Measurements from ENCODE around the gene ATP6V1F. TPM values are rescaled to one million over a fixed set of nuclear protein-coding genes. Genes with fewer than 3 reads are reported as not detected.

ATP6V1F gene
- total RNA-seq, 1 experiment from 2014 or later: 126 TPM

GRCh38 chr7:128835231-128835751, 27.4 kb upstream of the ATP6V1F start:
- DNase-seq (ENCODE audit: low read depth): no peak

- DNase-seq (ENCODE audit: low read depth): no peak
Measured at GRCh38 chr7:128835790-128836641, 26.6 kb upstream of the ATP6V1F start.

GRCh38 chr7:128836729-128837348, 25.8 kb upstream of the ATP6V1F start:
- DNase-seq (ENCODE audit: low read depth): no peak

- no peak for DNase-seq (ENCODE audit: low read depth)
Measured at GRCh38 chr7:128837521-128837921, 25.1 kb upstream of the ATP6V1F start.

- no peak for DNase-seq (ENCODE audit: low read depth)
Measured at GRCh38 chr7:128838109-128838779, 24.4 kb upstream of the ATP6V1F start.

GRCh38 chr7:128838981-128839731, 23.5 kb upstream of the ATP6V1F start:
- no peak for DNase-seq (ENCODE audit: low read depth)

- DNase-seq (ENCODE audit: low read depth): no peak
Measured at GRCh38 chr7:128839751-128840177, 22.9 kb upstream of the ATP6V1F start.

- DNase-seq (ENCODE audit: low read depth): no peak
Measured at GRCh38 chr7:128840326-128841170, 22.1 kb upstream of the ATP6V1F start.

- DNase-seq (ENCODE audit: low read depth): no peak
Measured at GRCh38 chr7:128841171-128841690, 21.4 kb upstream of the ATP6V1F start.

- peak; percentile 36 for DNase-seq (ENCODE audit: low read depth)
Measured at GRCh38 chr7:128841921-128842673, 20.6 kb upstream of the ATP6V1F start.

GRCh38 chr7:128842674-128843641, 19.7 kb upstream of the ATP6V1F start:
- DNase-seq (ENCODE audit: low read depth): no peak

GRCh38 chr7:128843938-128844621, 18.6 kb upstream of the ATP6V1F start:
- DNase-seq (ENCODE audit: low read depth): no peak

GRCh38 chr7:128844777-128845311, 17.8 kb upstream of the ATP6V1F start:
- no peak for DNase-seq (ENCODE audit: low read depth)

GRCh38 chr7:128845475-128845874, 17.2 kb upstream of the ATP6V1F start:
- DNase-seq (ENCODE audit: low read depth): no peak

- no peak for DNase-seq (ENCODE audit: low read depth)
Measured at GRCh38 chr7:128845987-128846386, 16.7 kb upstream of the ATP6V1F start.

- no peak for DNase-seq (ENCODE audit: low read depth)
Measured at GRCh38 chr7:128846781-128847444, 15.7 kb upstream of the ATP6V1F start.
